ENCODE data around the gene LIN28A.

DNA sequence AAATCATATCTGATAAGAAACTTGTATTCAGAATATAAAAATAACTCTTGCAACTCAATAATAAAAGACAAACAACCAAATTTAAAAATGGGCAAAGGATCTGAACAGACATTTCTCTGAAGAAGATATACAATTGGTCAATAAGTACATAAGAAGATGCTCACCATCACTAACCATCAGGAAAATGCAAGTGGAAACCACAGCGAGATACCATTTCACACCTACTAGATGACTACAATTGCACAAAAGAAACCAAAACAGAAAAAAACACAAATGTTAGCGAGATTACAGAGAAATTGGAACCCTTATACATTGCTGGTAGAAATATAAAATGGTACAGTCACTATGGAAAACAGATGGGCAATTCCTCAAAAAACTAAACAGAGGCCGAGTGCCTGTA lies 26.5 kb upstream of the LIN28A start:
- TF ChIP-seq, protein P1, sequence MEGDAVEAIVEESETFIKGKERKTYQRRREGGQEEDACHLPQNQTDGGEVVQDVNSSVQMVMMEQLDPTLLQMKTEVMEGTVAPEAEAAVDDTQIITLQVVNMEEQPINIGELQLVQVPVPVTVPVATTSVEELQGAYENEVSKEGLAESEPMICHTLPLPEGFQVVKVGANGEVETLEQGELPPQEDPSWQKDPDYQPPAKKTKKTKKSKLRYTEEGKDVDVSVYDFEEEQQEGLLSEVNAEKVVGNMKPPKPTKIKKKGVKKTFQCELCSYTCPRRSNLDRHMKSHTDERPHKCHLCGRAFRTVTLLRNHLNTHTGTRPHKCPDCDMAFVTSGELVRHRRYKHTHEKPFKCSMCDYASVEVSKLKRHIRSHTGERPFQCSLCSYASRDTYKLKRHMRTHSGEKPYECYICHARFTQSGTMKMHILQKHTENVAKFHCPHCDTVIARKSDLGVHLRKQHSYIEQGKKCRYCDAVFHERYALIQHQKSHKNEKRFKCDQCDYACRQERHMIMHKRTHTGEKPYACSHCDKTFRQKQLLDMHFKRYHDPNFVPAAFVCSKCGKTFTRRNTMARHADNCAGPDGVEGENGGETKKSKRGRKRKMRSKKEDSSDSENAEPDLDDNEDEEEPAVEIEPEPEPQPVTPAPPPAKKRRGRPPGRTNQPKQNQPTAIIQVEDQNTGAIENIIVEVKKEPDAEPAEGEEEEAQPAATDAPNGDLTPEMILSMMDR (IDR thresholded peaks at IDR 0.05): no peak
- no peak for TF ChIP-seq POLR2A (IDR thresholded peaks at IDR 0.05)
- no peak for TF ChIP-seq POLR2AphosphoS5 (IDR thresholded peaks at IDR 0.05)
- TF ChIP-seq EP300 (IDR thresholded peaks at IDR 0.05): no peak

Data from sigmoid colon (tissue), 4 donors.